ENCODE measurements around the gene AKAP11.
A peak's percentile ranks its signal among the peaks of the same experiment; 100 is the strongest.

AKAP11 gene

GRCh38 chr13:42274386-42275097 is 2.6 kb downstream of the AKAP11 start:
- DNase-seq (ENCODE audit: low read depth, low spot score), result no peak

- no peak for DNase-seq (ENCODE audit: low read depth, low spot score)
Observed at GRCh38 chr13:42275098-42275471, 3.1 kb downstream of the AKAP11 start.

- DNase-seq (ENCODE audit: low read depth, low spot score), result no peak
Observed at GRCh38 chr13:42275506-42275905, 3.6 kb downstream of the AKAP11 start.

GRCh38 chr13:42276683-42277082 is 4.7 kb downstream of the AKAP11 start:
- no peak for DNase-seq (ENCODE audit: low read depth, low spot score)

- no peak for DNase-seq (ENCODE audit: low read depth, low spot score)
Observed at GRCh38 chr13:42277618-42278276, 5.8 kb downstream of the AKAP11 start.

- DNase-seq (ENCODE audit: low read depth, low spot score), result no peak
Observed at GRCh38 chr13:42279080-42279479, 7.1 kb downstream of the AKAP11 start.

GRCh38 chr13:42279986-42280385 is 8.0 kb downstream of the AKAP11 start:
- no peak for DNase-seq (ENCODE audit: low read depth, low spot score)

- DNase-seq (ENCODE audit: low read depth, low spot score), result no peak
Observed at GRCh38 chr13:42280537-42280936, 8.6 kb downstream of the AKAP11 start.

GRCh38 chr13:42283574-42283973 is 11.6 kb downstream of the AKAP11 start:
- DNase-seq (ENCODE audit: low read depth, low spot score), result no peak

- DNase-seq (ENCODE audit: low read depth, low spot score), result no peak
Observed at GRCh38 chr13:42284068-42284467, 12.1 kb downstream of the AKAP11 start.

GRCh38 chr13:42298392-42298791 is 26.4 kb downstream of the AKAP11 start:
- DNase-seq (ENCODE audit: low read depth, low spot score), result no peak

- no peak for DNase-seq (ENCODE audit: low read depth, low spot score)
Observed at GRCh38 chr13:42305503-42305902, 33.6 kb downstream of the AKAP11 start.

- DNase-seq (ENCODE audit: low read depth, low spot score), result no peak
Observed at GRCh38 chr13:42307461-42307860, 35.5 kb downstream of the AKAP11 start.

- DNase-seq (ENCODE audit: low read depth, low spot score), result no peak
Observed at GRCh38 chr13:42312817-42313431, 41.0 kb downstream of the AKAP11 start.

GRCh38 chr13:42318570-42318969 is 46.6 kb downstream of the AKAP11 start:
- no peak for DNase-seq (ENCODE audit: low read depth, low spot score)

GRCh38 chr13:42320375-42320787 is 48.4 kb downstream of the AKAP11 start:
- DNase-seq (ENCODE audit: low read depth, low spot score), result no peak

- no peak for DNase-seq (ENCODE audit: low read depth, low spot score)
Observed at GRCh38 chr13:42322806-42323205, 50.9 kb downstream of the AKAP11 start.

GRCh38 chr13:42324704-42325103 is 52.8 kb downstream of the AKAP11 start:
- DNase-seq (ENCODE audit: low read depth, low spot score), result no peak

- DNase-seq (ENCODE audit: low read depth, low spot score), result peak; percentile 8
Observed at GRCh38 chr13:42327725-42328124, 55.8 kb downstream of the AKAP11 start.

- DNase-seq (ENCODE audit: low read depth, low spot score), result no peak
Observed at GRCh38 chr13:42328672-42329071, 56.7 kb downstream of the AKAP11 start.

- DNase-seq (ENCODE audit: low read depth, low spot score), result no peak
Observed at GRCh38 chr13:42329239-42329638, 57.3 kb downstream of the AKAP11 start.

- DNase-seq (ENCODE audit: low read depth, low spot score), result no peak
Observed at GRCh38 chr13:42331009-42331408, 59.1 kb downstream of the AKAP11 start.

All from ELF-1 (cell line).